SU-DHL-6 (cell line): ENCODE results near the gene LINGO3.

Experiments
- EZH2phosphoT487 ChIP-seq: fragments of 200-600 bp; sonication (generic), shearing (Covaris generic); conservative IDR thresholded peaks from 2 replicates; pipeline ENCODE4 v1.6.1; 2018; ENCODE audit warnings: mild to moderate bottlenecking, antibody characterized with exemption, low read length, moderate library complexity, mixed read lengths
- TF ChIP-seq, protein P1 (sequence below): fragments of 200-600 bp; sonication (generic); IDR thresholded peaks from one replicate; pipeline ENCODE4 v1.5.1; 2017; ENCODE audit warnings: antibody characterized with exemption, mild to moderate bottlenecking, low read length, moderate library complexity; ENCODE audit not compliant: insufficient read depth, poor library complexity, severe bottlenecking

DNA sequence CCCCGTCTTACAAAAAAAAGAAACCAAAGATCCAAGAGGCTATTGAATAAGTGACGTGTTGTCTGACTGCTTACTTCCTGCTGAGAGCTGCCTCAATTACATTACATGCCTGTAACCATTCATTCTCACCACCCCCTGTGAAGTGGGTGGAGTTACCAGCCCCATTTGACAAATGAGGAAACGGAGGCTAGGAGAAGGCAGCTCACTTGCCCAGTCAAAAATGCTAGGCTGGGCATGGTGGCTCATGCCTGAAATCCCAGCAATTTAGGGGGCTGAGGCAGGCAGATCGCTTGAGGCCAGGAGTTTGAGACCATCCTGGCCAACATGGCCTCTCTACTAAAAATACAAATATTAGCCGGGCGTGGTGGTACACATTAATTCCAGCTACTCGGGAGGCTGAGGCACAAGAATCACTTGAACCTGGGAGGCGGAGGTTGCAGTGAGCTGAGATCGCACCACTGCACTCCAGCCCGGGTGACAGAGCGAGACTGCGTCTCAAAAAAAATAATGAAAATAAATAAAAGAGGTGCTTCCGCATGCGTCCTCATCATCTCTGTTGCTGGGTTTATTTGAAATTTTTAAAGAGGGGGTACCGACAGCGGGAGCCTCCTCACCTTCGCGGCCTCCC is 19.9 kb upstream of the LINGO3 start:
- TF ChIP-seq, protein P1, sequence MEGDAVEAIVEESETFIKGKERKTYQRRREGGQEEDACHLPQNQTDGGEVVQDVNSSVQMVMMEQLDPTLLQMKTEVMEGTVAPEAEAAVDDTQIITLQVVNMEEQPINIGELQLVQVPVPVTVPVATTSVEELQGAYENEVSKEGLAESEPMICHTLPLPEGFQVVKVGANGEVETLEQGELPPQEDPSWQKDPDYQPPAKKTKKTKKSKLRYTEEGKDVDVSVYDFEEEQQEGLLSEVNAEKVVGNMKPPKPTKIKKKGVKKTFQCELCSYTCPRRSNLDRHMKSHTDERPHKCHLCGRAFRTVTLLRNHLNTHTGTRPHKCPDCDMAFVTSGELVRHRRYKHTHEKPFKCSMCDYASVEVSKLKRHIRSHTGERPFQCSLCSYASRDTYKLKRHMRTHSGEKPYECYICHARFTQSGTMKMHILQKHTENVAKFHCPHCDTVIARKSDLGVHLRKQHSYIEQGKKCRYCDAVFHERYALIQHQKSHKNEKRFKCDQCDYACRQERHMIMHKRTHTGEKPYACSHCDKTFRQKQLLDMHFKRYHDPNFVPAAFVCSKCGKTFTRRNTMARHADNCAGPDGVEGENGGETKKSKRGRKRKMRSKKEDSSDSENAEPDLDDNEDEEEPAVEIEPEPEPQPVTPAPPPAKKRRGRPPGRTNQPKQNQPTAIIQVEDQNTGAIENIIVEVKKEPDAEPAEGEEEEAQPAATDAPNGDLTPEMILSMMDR: no peak
- no peak for TF ChIP-seq EZH2phosphoT487
